HuH-7.5 (cell line): ENCODE data around the gene NTSR1.

Experiments
- DNase-seq: peaks from one replicate; pipeline ENCODE4 v3.0.0; 2011; ENCODE audit warnings: low spot score

Gene NTSR1

GRCh38 chr20:62758226-62758912 is 49.7 kb downstream of the NTSR1 start:
- no peak for DNase-seq

GRCh38 chr20:62759981-62760431 is 51.4 kb downstream of the NTSR1 start:
- no peak for DNase-seq

DNA sequence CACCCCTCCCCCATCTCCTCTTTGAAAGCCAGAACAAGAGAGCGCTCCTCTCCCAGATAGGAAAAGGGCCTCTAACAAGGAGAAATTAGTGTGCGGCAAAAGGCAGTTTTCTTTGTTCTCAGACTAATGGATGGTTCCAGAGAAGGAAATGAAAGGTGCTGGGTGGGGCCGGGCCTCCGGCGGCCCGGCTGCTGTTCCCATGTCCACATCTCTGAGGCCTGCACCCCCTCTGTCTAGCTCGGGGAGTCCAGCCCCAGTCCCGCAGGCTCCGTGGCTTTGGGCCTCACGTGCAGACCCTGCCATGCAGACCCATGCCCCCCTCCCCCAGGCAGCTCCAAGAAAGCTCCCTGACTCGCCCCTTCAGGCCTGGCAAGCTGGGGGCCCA is 51.8 kb downstream of the NTSR1 start:
- DNase-seq, result no peak

GRCh38 chr20:62760856-62761758 is 52.5 kb downstream of the NTSR1 start:
- DNase-seq, result no peak

- DNase-seq, result no peak
These were observed 53.1 kb downstream of the NTSR1 start for GRCh38 chr20:62761759-62762131.

DNA sequence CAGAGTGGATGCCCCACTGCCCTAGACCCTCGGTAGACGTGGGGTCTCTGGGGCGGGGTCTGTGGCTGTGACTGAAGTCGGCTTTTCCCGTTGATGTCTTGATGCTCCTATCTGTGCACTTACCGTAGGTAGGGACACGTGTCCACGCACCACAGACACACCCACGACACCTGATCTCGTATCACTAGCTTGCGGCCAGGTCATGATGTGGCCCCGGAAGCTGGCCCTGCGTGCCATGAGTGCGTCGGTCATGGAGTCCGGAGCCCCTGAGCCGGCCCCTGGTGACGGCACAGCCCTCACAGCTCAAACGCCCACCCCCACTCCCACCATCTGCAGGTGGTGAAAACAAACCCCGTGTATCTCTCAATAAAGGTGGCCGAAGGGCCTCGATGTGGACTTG is 53.7 kb downstream of the NTSR1 start:
- DNase-seq, result no peak

GRCh38 chr20:62762801-62763368 is 54.2 kb downstream of the NTSR1 start:
- DNase-seq, result no peak

DNA sequence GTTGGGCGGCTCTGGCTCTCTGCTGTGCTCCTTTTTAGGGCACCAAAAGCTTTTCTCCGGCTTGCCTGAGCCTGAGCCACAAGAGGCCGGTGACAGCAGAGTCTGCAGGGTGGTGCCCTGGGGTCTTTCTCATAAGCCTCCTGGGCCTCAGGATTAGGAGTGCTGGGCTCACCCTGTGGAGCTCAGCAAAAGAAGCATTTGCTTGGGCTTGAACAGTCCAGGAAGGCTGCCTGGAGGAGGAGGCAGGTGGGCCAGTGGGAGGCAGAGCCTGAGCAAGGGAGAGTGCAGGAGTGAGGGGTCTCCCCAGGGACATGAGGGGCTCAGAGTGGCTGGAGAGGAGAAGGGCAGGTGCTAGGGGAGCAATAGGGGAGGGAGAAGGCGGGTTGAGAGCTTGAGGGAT is 54.8 kb downstream of the NTSR1 start:
- no peak for DNase-seq

GRCh38 chr20:62764156-62764935 is 55.7 kb downstream of the NTSR1 start:
- DNase-seq, result no peak

GRCh38 chr20:62765021-62765420 is 56.4 kb downstream of the NTSR1 start:
- DNase-seq, result no peak

- no peak for DNase-seq
These were observed 56.9 kb downstream of the NTSR1 start for GRCh38 chr20:62765432-62766070.

DNA sequence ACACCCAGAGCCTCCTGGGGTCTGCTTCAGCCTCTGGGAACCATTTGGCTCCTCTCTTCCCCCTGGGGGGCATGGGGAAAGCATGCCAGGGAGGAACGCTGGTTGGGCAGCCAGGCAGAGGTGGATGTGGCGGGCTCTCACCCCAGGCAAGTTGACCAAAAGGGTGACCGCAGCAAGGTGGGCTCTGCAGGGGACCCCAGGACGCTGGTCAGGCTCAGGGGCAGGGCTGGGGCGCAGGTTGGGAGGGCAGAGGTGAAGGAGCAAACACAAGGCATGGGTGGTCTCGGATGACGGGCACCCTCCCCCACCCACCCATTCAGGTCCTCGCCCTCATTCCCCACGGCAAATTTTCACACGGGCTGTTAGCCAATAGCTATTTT is 57.4 kb downstream of the NTSR1 start:
- DNase-seq, result no peak

DNA sequence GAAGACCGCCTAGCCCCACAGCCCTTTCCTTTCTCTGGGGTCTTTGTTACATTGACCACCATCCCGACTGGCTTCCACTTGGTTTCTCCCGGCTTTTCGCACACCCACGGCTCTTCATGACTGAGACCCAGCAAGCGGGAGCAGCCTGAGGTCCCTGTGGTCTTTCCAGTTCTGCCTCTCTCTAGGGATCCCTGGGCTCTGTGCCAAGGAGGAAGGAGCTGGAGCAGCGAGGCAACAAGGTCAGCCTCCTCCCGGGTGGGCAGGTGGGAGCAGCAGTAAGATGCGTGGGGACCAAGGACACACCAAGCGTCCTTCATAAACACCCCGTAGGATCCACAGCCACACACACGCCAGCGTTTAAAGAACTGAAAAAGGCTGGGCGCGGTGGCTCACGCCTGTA is 58.1 kb downstream of the NTSR1 start:
- no peak for DNase-seq

DNA sequence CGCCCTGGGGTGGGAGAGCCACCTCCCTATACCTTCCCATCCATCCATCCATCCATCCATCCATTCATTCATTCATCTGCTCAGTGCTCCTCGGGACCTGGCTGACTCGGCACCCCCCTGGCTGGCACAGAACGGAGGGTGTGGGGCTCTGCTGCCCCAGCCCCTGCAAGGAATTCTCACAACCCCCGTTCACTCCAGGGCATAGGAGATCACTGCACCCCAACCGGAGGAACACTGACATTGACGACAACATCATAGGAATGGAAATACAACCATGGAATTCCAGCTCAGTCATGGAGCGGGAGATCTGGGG is 59.6 kb downstream of the NTSR1 start:
- DNase-seq, result no peak

DNA sequence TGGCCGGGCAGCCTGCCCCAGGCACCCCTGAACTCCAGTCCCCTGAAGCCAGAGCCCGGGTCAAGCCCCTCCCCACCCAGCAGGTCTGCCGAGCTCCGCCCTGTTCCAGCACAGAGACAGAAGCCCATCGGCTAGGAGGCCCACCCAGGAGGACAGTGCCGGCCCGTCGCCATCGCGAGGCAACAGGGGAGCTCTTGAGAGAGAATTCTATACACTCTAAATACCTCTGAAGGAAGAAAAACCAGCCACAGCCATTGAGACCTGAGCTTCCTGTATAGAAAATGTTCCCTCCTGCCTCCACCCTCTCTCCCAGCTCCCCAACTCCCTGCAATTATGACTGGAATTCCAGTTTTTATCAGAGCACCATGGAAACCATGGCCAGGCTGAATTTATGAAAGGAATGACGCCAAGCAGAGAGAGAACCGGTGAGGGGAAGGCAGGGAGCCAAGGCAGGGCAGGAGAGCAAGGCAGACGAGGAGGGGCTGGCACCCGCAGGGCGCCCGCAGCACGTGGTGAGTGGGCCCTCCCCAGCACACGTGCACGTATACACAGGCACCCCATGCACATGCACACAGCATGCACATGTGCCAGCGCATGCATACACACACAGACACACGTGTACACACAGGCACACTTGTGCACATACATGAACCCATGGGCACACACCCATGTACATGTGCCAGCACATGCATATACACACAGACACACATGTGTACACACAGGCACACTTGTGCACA is 60.1 kb downstream of the NTSR1 start:
- no peak for DNase-seq

DNA sequence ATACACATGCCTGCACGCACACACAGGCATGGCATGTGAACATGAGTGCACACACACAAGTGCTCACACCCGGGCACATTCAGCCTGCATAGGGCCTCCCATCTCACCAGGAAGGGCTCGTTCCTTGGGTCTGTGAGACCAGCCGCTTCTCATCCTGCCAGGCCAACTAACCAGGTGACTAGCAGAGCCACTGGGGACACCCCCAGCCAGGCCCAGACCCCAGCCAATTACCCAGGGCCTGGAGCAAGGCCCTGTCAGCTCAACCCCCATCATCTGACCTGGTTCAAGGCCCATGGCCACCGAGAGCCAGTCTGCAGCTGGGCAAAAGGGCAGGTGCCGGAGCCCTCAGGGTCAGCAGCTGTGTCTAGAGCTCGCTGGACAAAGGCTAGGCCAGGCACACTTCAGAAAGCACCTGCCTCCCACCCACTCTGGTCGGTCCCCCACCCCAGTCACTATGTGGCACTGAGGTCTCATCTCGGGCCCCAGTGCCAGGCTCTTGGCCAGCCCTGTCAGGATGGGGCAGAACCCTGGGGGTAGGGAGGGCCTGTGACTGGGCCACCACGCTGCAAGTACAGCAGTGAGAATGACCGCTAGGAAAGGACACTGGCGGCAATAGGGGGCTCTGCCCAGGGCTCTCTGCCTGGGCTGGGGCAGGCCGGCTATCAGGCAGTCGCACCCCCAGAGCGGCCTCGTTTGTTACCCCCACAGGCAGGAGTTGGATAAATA is 60.9 kb downstream of the NTSR1 start:
- no peak for DNase-seq

GRCh38 chr20:62770111-62770910 is 61.7 kb downstream of the NTSR1 start:
- DNase-seq, result no peak

DNA sequence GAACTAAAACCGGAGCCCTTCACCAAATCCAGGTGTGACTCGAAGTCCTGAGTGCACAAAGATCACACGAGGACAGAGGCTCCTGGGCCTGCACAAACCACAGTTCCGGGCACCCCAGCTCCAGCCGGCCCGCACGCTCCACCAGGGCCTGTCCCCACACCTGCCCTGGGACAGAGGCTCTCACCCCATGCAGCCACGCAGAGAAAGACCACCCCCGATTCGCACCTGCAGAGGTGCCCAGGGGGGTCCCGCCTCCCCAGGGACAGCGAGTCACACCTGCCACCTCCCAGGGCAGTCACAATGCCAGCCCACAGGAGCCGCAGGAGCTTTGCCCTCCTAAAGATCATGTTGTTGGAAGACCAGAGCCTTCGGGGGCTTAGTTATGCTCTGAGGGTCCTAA is 62.3 kb downstream of the NTSR1 start:
- no peak for DNase-seq

GRCh38 chr20:62771396-62772102 is 62.9 kb downstream of the NTSR1 start:
- DNase-seq, result no peak
